ENCODE data around the gene IL4.
A peak's percentile ranks its signal among the peaks of the same experiment; 100 is the strongest.

The IL4 gene

GRCh38 chr5:132668706-132669454 is 4.9 kb upstream of the IL4 start:
- no peak overlapping the region for H3K4me3 ChIP-seq (ENCODE audit: low read length)
- no peak for TF ChIP-seq CTCF (IDR thresholded peaks at IDR 0.05; ENCODE audit: insufficient read depth, low read depth, low read length, missing control alignments)
- DNase-seq (ENCODE audit: low read depth), result peak; percentile 27

- DNase-seq (ENCODE audit: low read depth), result no peak
- no peak for TF ChIP-seq CTCF (IDR thresholded peaks at IDR 0.05; ENCODE audit: insufficient read depth, low read depth, low read length, missing control alignments)
- H3K4me3 ChIP-seq (ENCODE audit: low read length), result no peak overlapping the region
These were observed 4.4 kb upstream of the IL4 start for GRCh38 chr5:132669455-132669820.

GRCh38 chr5:132669966-132670882 is 3.6 kb upstream of the IL4 start:
- no peak for DNase-seq (ENCODE audit: low read depth)
- H3K4me3 ChIP-seq (ENCODE audit: low read length), result no peak overlapping the region
- TF ChIP-seq CTCF (IDR thresholded peaks at IDR 0.05; ENCODE audit: insufficient read depth, low read depth, low read length, missing control alignments), result no peak

GRCh38 chr5:132671000-132671399 is 2.8 kb upstream of the IL4 start:
- no peak for TF ChIP-seq CTCF (IDR thresholded peaks at IDR 0.05; ENCODE audit: insufficient read depth, low read depth, low read length, missing control alignments)
- DNase-seq (ENCODE audit: low read depth), result no peak
- no peak overlapping the region for H3K4me3 ChIP-seq (ENCODE audit: low read length)

- no peak for TF ChIP-seq CTCF (IDR thresholded peaks at IDR 0.05; ENCODE audit: insufficient read depth, low read depth, low read length, missing control alignments)
- H3K4me3 ChIP-seq (ENCODE audit: low read length), result no peak overlapping the region
- no peak for DNase-seq (ENCODE audit: low read depth)
These were observed 301 bp upstream of the IL4 start for GRCh38 chr5:132673488-132673887.

- no peak overlapping the region for H3K4me3 ChIP-seq (ENCODE audit: low read length)
- peak; percentile 95 for DNase-seq (ENCODE audit: low read depth)
- TF ChIP-seq CTCF (IDR thresholded peaks at IDR 0.05; ENCODE audit: insufficient read depth, low read depth, low read length, missing control alignments), result no peak
These were observed 1.1 kb downstream of the IL4 start for GRCh38 chr5:132674671-132675506.

Measured in epithelial cell of esophagus (primary cell).